K562 (cell line): ENCODE results near the gene DNAJB12. TPM values are rescaled to one million over a fixed set of nuclear protein-coding genes. Genes with fewer than 3 reads are reported as not detected.
A peak's percentile ranks its signal among the peaks of the same experiment; 100 is the strongest.

Source experiments
- ARID3A ChIP-seq: IDR thresholded peaks from 2 replicates; pipeline ENCODE4 v1.6.1; 2012; ENCODE audit warnings: low read depth, low read length, improper control_type of control experiment, borderline replicate concordance
- CBX8 ChIP-seq: fragments of 200-600 bp; sonication (generic); IDR thresholded peaks from 2 replicates; pipeline ENCODE4 v1.6.1; 2012; ENCODE audit warnings: borderline replicate concordance, mixed run types, low read depth, mild to moderate bottlenecking, moderate library complexity, mixed read lengths, low read length, control low read depth, inconsistent platforms; ENCODE audit not compliant: poor library complexity, severe bottlenecking; ENCODE audit errors: extremely low read depth
- DNMT1 ChIP-seq: fragments of 450-650 bp; IDR thresholded peaks from 2 replicates; pipeline ENCODE4 v1.6.1; 2016; ENCODE audit warnings: antibody characterized with exemption, mild to moderate bottlenecking
- NCOA2 ChIP-seq, 2 experiments: fragments of 450-650 bp; IDR thresholded peaks; 2 replicates each; pipeline ENCODE4 v1.6.1; 2018; ENCODE audit warnings: mild to moderate bottlenecking in 2 of 2, moderate library complexity in 1 of 2; ENCODE audit not compliant: partially characterized antibody in 2 of 2
- NELFE ChIP-seq: IDR thresholded peaks from 2 replicates; pipeline ENCODE4 v1.6.1; 2011; ENCODE audit warnings: mild to moderate bottlenecking; ENCODE audit not compliant: insufficient read depth, insufficient read length
- PML ChIP-seq: IDR thresholded peaks from 2 replicates; pipeline ENCODE4 v1.6.1; 2012; ENCODE audit warnings: low read length, inconsistent platforms
- RAD21 ChIP-seq, 2 experiments: fragments of 250-450 bp in 1 of 2; fragments of 450-650 bp in 1 of 2; sonication (Bioruptor Pico) in 1 of 2; formaldehyde crosslinking in 1 of 2; IDR thresholded peaks in 1 of 2; conservative IDR thresholded peaks in 1 of 2; 2 replicates each; pipeline versions ENCODE4 v1.4.0 to v1.8.0; 2020 to 2022; ENCODE audit warnings: mild to moderate bottlenecking in 2 of 2, moderate library complexity in 1 of 2
- RUNX1 ChIP-seq: sonication (generic); IDR thresholded peaks from 2 replicates; pipeline ENCODE4 v1.6.1; 2016; ENCODE audit warnings: antibody characterized with exemption, low read depth
- SRSF7 ChIP-seq: fragments of 200-400 bp; formaldehyde crosslinking; optimal IDR thresholded peaks from 2 replicates; pipeline ENCODE3; 2017; ENCODE audit warnings: mild to moderate bottlenecking, low read depth, low read length
- ZC3H4 ChIP-seq: sonication (generic); formaldehyde crosslinking; IDR thresholded peaks from 2 replicates; pipeline ENCODE4 v1.9.0; 2021; ENCODE audit warnings: missing genetic modification reagents, borderline replicate concordance
- ZMIZ1 ChIP-seq, 2 experiments: fragments of 150-350 bp in 1 of 2; IDR thresholded peaks; 2 replicates each; pipeline ENCODE4 v1.6.1; 2012 to 2016; ENCODE audit warnings: low read depth in 2 of 2, low read length in 2 of 2, mild to moderate bottlenecking in 1 of 2, moderate library complexity in 1 of 2
- ZNF197 ChIP-seq: fragments of 200-800 bp; sonication (Bioruptor generic); IDR thresholded peaks from 2 replicates; pipeline ENCODE4 v1.6.1; 2016; ENCODE audit warnings: low read depth, missing genetic modification characterization, missing compliant biosample characterization
- ZNF24 ChIP-seq: fragments of 450-650 bp; IDR thresholded peaks from 2 replicates; pipeline ENCODE4 v1.6.1; 2016
- ZNF253 ChIP-seq: fragments of 250-450 bp; sonication (Bioruptor Pico); conservative IDR thresholded peaks from 2 replicates; pipeline ENCODE4 v1.6.1; 2021; ENCODE audit warnings: mild to moderate bottlenecking
- ZNF282 ChIP-seq: sonication (generic); formaldehyde crosslinking; IDR thresholded peaks from 2 replicates; pipeline ENCODE4 v1.8.1; 2023; ENCODE audit warnings: missing genetic modification reagents
- polyA plus RNA-seq, 8 experiments: library from polyadenylated mRNA; depleted of rRNA in 4 of 8; stranded (reverse) in 5 of 8; unstranded in 3 of 8; fragments of >200 nt; fragmentation: Nextera tagmentation in 2 of 8; fragmentation: Illumina TruSeq in 1 of 8; extraction: Ambion mirVana in 2 of 8; extraction: Trizol in 1 of 8; gene quantifications; 2 replicates each; pipeline versions ENCODE4 v1.2.1 to v1.2.3, GENCODE V29; 2011 to 2014; ENCODE audit warnings: inconsistent platforms in 1 of 8, missing spikeins in 1 of 8
- total RNA-seq, 7 experiments: library from RNA; depleted of rRNA in 6 of 7; stranded (reverse); fragments of >200 nt in 6 of 7; fragmentation: Illumina TruSeq in 2 of 7; extraction: Trizol in 2 of 7; gene quantifications; 2 replicates each; pipeline versions ENCODE4 v1.2.1 to v1.2.3, GENCODE V29; 2011 to 2021; ENCODE audit warnings: low replicate concordance in 1 of 7
- TF ChIP-seq, protein P1 (sequence below): fragments of 450-650 bp; IDR thresholded peaks from 2 replicates; pipeline ENCODE4 v1.6.1; 2017; ENCODE audit warnings: mild to moderate bottlenecking, moderate library complexity
- TF ChIP-seq, protein P2 (sequence below): fragments of 450-650 bp; IDR thresholded peaks from one replicate; pipeline ENCODE4 v1.6.1; 2018; ENCODE audit warnings: mild to moderate bottlenecking, moderate library complexity; ENCODE audit not compliant: partially characterized antibody

The DNAJB12 gene
- total and polyA plus RNA-seq, 9 of the 15 experiments (the other 6 are each of a cell fraction or from before 2014, with no cell fraction given), result 3.5 to 31.5 (median 20.3) TPM

GRCh38 chr10:72321248-72322029 is 33.3 kb downstream of the DNAJB12 start (continued):
- TF ChIP-seq, protein P1, sequence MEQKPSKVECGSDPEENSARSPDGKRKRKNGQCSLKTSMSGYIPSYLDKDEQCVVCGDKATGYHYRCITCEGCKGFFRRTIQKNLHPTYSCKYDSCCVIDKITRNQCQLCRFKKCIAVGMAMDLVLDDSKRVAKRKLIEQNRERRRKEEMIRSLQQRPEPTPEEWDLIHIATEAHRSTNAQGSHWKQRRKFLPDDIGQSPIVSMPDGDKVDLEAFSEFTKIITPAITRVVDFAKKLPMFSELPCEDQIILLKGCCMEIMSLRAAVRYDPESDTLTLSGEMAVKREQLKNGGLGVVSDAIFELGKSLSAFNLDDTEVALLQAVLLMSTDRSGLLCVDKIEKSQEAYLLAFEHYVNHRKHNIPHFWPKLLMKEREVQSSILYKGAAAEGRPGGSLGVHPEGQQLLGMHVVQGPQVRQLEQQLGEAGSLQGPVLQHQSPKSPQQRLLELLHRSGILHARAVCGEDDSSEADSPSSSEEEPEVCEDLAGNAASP, result no peak
- TF ChIP-seq PML, result no peak
- TF ChIP-seq NELFE, result no peak
- TF ChIP-seq ZNF24, result peak; percentile 55; the same call in 1 of the 2 replicates
- peak in 1 of 2 experiments; percentile 19; a peak in 1 of 4 replicates for TF ChIP-seq RAD21 (CRISPR knock-in tag; conservative IDR thresholded peaks at IDR 0.05 in 1 of 2, IDR thresholded peaks at IDR 0.05 in 1 of 2)
- TF ChIP-seq ZC3H4, result peak; percentile 74
- TF ChIP-seq ZMIZ1 (IDR thresholded peaks at IDR 0.05; ENCODE audit: low read depth in 2 of 2, low read length in 2 of 2), result no peak; a peak in 1 of 4 replicates
- TF ChIP-seq DNMT1, result no peak
- no peak for TF ChIP-seq ZNF197 (CRISPR knock-in tag)
- no peak for TF ChIP-seq NCOA2 (IDR thresholded peaks at IDR 0.05; ENCODE audit: partially characterized antibody in 2 of 2)
- 0 out of 2 replicates have a peak, but pooled peaks have one; percentile 23 for TF ChIP-seq ZNF282 (CRISPR knock-in tag)
- no peak for TF ChIP-seq RUNX1
- TF ChIP-seq ARID3A, result no peak
- TF ChIP-seq, protein P2, sequence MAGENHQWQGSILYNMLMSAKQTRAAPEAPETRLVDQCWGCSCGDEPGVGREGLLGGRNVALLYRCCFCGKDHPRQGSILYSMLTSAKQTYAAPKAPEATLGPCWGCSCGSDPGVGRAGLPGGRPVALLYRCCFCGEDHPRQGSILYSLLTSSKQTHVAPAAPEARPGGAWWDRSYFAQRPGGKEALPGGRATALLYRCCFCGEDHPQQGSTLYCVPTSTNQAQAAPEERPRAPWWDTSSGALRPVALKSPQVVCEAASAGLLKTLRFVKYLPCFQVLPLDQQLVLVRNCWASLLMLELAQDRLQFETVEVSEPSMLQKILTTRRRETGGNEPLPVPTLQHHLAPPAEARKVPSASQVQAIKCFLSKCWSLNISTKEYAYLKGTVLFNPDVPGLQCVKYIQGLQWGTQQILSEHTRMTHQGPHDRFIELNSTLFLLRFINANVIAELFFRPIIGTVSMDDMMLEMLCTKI, result no peak
- no peak for TF ChIP-seq CBX8
- no peak for TF ChIP-seq SRSF7
- no peak for TF ChIP-seq ZNF253 (CRISPR knock-in tag)
